K562 (cell line): ENCODE measurements around the gene IZUMO4. TPM values are rescaled to one million over a fixed set of nuclear protein-coding genes. Genes with fewer than 3 reads are reported as not detected.

ENCODE experiments used
- EZH2 ChIP-seq: IDR thresholded peaks from 2 replicates; pipeline ENCODE4 v1.6.1; 2012; ENCODE audit warnings: low read depth, mild to moderate bottlenecking, inconsistent platforms, low read length, borderline replicate concordance
- HDAC1 ChIP-seq, 2 experiments: fragments of 450-650 bp; IDR thresholded peaks; 2 replicates each; pipeline ENCODE4 v1.6.1; 2016 to 2017; ENCODE audit warnings: inconsistent platforms in 1 of 2, mild to moderate bottlenecking in 1 of 2, moderate library complexity in 1 of 2
- MYNN ChIP-seq, 2 experiments: sonication (generic); formaldehyde crosslinking in 1 of 2; IDR thresholded peaks; 2 replicates each; pipeline versions ENCODE4 v1.5.0 to v1.6.1; 2016 to 2020; ENCODE audit warnings: antibody characterized with exemption in 1 of 2, missing genetic modification reagents in 1 of 2
- NFYB ChIP-seq: IDR thresholded peaks from 2 replicates; pipeline ENCODE4 v1.6.1; 2011; ENCODE audit warnings: mild to moderate bottlenecking, moderate library complexity; ENCODE audit not compliant: insufficient read length; ENCODE audit errors: extremely low read depth
- NR2C2 ChIP-seq, 2 experiments: fragments of 200-800 bp in 1 of 2; sonication (Bioruptor generic) in 1 of 2; sonication (generic) in 1 of 2; formaldehyde crosslinking in 1 of 2; IDR thresholded peaks; 2 replicates each; pipeline versions ENCODE4 v1.6.1 to v1.8.0; 2016 to 2022; ENCODE audit warnings: mild to moderate bottlenecking in 1 of 2, missing compliant biosample characterization in 1 of 2, missing genetic modification characterization in 1 of 2, missing genetic modification reagents in 1 of 2
- PCBP1 ChIP-seq: fragments of 200-400 bp; formaldehyde crosslinking; IDR thresholded peaks from 2 replicates; pipeline ENCODE4 v1.6.1; 2018; ENCODE audit warnings: mild to moderate bottlenecking, low read depth, low read length; ENCODE audit not compliant: poor library complexity, severe bottlenecking
- PRPF4 ChIP-seq: fragments of 200-400 bp; formaldehyde crosslinking; IDR thresholded peaks from one replicate; pipeline ENCODE4 v1.6.1; 2017; ENCODE audit warnings: low read length, low read depth, mild to moderate bottlenecking; ENCODE audit not compliant: insufficient read depth, poor library complexity, severe bottlenecking
- RBFOX2 ChIP-seq: fragments of 200-400 bp; formaldehyde crosslinking; IDR thresholded peaks from 2 replicates; pipeline ENCODE4 v1.6.1; 2017; ENCODE audit warnings: low read depth, mild to moderate bottlenecking, low read length, moderate library complexity
- RERE ChIP-seq: sonication (generic); formaldehyde crosslinking; IDR thresholded peaks from 2 replicates; pipeline ENCODE4 v1.8.0; 2023; ENCODE audit warnings: missing genetic modification reagents, mild to moderate bottlenecking, borderline replicate concordance
- TAF1 ChIP-seq: IDR thresholded peaks from 2 replicates; pipeline ENCODE4 v1.6.1; 2011; ENCODE audit warnings: mild to moderate bottlenecking, low read length, moderate library complexity; ENCODE audit not compliant: insufficient read depth, control insufficient read depth, severe bottlenecking; ENCODE audit errors: extremely low read depth
- TFAP4 ChIP-seq: sonication (generic); formaldehyde crosslinking; IDR thresholded peaks from 2 replicates; pipeline ENCODE4 v1.8.0; 2022; ENCODE audit warnings: missing genetic modification reagents, mild to moderate bottlenecking, moderate library complexity, borderline replicate concordance
- TGIF2 ChIP-seq: sonication (generic); formaldehyde crosslinking; IDR thresholded peaks from 2 replicates; pipeline ENCODE4 v1.8.1; 2022; ENCODE audit warnings: mild to moderate bottlenecking, missing genetic modification reagents, moderate library complexity
- USF2 ChIP-seq: sonication (generic); formaldehyde crosslinking; IDR thresholded peaks from 2 replicates; pipeline ENCODE4 v1.5.0; 2020; ENCODE audit warnings: missing genetic modification reagents
- ZBTB12 ChIP-seq: fragments of 250-450 bp; sonication (Bioruptor Pico); IDR thresholded peaks from 2 replicates; pipeline ENCODE4 v1.4.0; 2020
- ZNF583 ChIP-seq: fragments of 250-450 bp; sonication (Bioruptor Pico); IDR thresholded peaks from 2 replicates; pipeline ENCODE4 v1.4.0; 2020
- polyA plus RNA-seq, 8 experiments: library from polyadenylated mRNA; depleted of rRNA in 4 of 8; stranded (reverse) in 5 of 8; unstranded in 3 of 8; fragments of >200 nt; fragmentation: Nextera tagmentation in 2 of 8; fragmentation: Illumina TruSeq in 1 of 8; extraction: Ambion mirVana in 2 of 8; extraction: Trizol in 1 of 8; gene quantifications; 2 replicates each; pipeline versions ENCODE4 v1.2.1 to v1.2.3, GENCODE V29; 2011 to 2014; ENCODE audit warnings: inconsistent platforms in 1 of 8, missing spikeins in 1 of 8
- total RNA-seq, 7 experiments: library from RNA; depleted of rRNA in 6 of 7; stranded (reverse); fragments of >200 nt in 6 of 7; fragmentation: Illumina TruSeq in 2 of 7; extraction: Trizol in 2 of 7; gene quantifications; 2 replicates each; pipeline versions ENCODE4 v1.2.1 to v1.2.3, GENCODE V29; 2011 to 2021; ENCODE audit warnings: low replicate concordance in 1 of 7

Gene IZUMO4
- total and polyA plus RNA-seq, 9 of the 15 experiments (the other 6 are each of a cell fraction or from before 2014, with no cell fraction given): 0.07 to 3.9 (median 1.2) TPM

GRCh38 chr19:2050349-2050990 lies 46.2 kb upstream of the IZUMO4 start (continued):
- TF ChIP-seq NFYB (no peak), HDAC1 (IDR thresholded peaks at IDR 0.05) (no peak), PRPF4 (peak; percentile 51), RBFOX2 (peak; percentile 93), EZH2 (no peak), PCBP1 (peak; percentile 67), MYNN (IDR thresholded peaks at IDR 0.05) (no peak), MYNN (CRISPR knock-in tag; IDR thresholded peaks at IDR 0.05) (no peak), TFAP4 (CRISPR knock-in tag) (peak; percentile 82), ZBTB12 (CRISPR knock-in tag) (no peak), NR2C2 (CRISPR knock-in tag; IDR thresholded peaks at IDR 0.05) (no peak), NR2C2 (tag; IDR thresholded peaks at IDR 0.05) (peak; percentile 3; the same call in 1 of the 2 replicates), TAF1 (no peak), ZNF583 (CRISPR knock-in tag) (no peak), RERE (CRISPR knock-in tag) (peak; percentile 48; the same call in 1 of the 2 replicates), TGIF2 (CRISPR knock-in tag) (peak; percentile 85; the same call in 1 of the 2 replicates), USF2 (CRISPR knock-in tag) (no peak)
